IMR-90 (cell line): ENCODE measurements around the gene RNU1-3. TPM values are rescaled to one million over a fixed set of nuclear protein-coding genes. Genes with fewer than 3 reads are reported as not detected.
A peak's percentile ranks its signal among the peaks of the same experiment; 100 is the strongest.
"Not testable (repeated sequence)": the region's sequence is repeated elsewhere in the genome, so short reads cannot be mapped to it uniquely, and the experiment has no call there.

Experiments used
- ATAC-seq: fragments of 200-7000 bp; cut with Tn5 transposase; 2 replicates; pipeline ENCODE4 v1.9.1; 2020; ENCODE audit warnings: low read depth, mild to moderate bottlenecking, moderate library complexity
- BruUV-seq: library from RNA; stranded (reverse); fragments of 400-500 nt; replicated peaks from 2 replicates; lab custom pipeline; 2021; lab: Mats Ljungman, UMichigan
- CTCF ChIA-PET: fragments of 300-600 bp; formaldehyde crosslinking; extraction: SDS; loops from one replicate; lab custom pipeline; 2021; ENCODE audit warnings: antibody characterized with exemption; lab: Yijun Ruan, JAX
- POLR2A ChIA-PET: fragments of 300-600 bp; sonication (Branson Sonifier 250); formaldehyde crosslinking; loops from one replicate; lab custom pipeline; 2022; ENCODE audit warnings: antibody characterized with exemption; ENCODE audit not compliant: unreplicated experiment; lab: Charles Lee
- DNase-seq: peaks from one replicate; pipeline ENCODE4 v3.0.0; 2013
- H2AFZ ChIP-seq: replicated peaks from 2 replicates; pipeline ENCODE3; 2013; ENCODE audit warnings: low read length, mild to moderate bottlenecking; ENCODE audit not compliant: poor library complexity
- H2AK5ac ChIP-seq: 2 replicates; pipeline ENCODE4 v1.6.1; 2013; ENCODE audit warnings: low read depth, low read length, inconsistent platforms
- H2AK9ac ChIP-seq: replicated peaks from 2 replicates; pipeline ENCODE3; 2013; ENCODE audit warnings: mild to moderate bottlenecking, low read depth, low read length, moderate library complexity; ENCODE audit not compliant: poor library complexity
- H2BK120ac ChIP-seq: 2 replicates; pipeline ENCODE4 v1.6.1; 2013; ENCODE audit warnings: low read depth, low read length, inconsistent platforms
- H2BK15ac ChIP-seq: 3 replicates; pipeline ENCODE4 v1.6.1; 2013; ENCODE audit warnings: low read depth, low read length, inconsistent platforms
- H2BK20ac ChIP-seq: 2 replicates; pipeline ENCODE4 v1.6.1; 2013; ENCODE audit warnings: low read depth, mild to moderate bottlenecking, inconsistent platforms, low read length, moderate library complexity
- H2BK5ac ChIP-seq: 2 replicates; pipeline ENCODE4 v1.6.1; 2013; ENCODE audit warnings: mild to moderate bottlenecking, low read depth, low read length, inconsistent platforms; ENCODE audit not compliant: poor library complexity, severe bottlenecking
- H3K14ac ChIP-seq: replicated peaks from 2 replicates; pipeline ENCODE4 v1.6.1; 2013; ENCODE audit warnings: low read depth, low read length, inconsistent platforms
- H3K18ac ChIP-seq: 2 replicates; pipeline ENCODE4 v1.6.1; 2013; ENCODE audit warnings: low read depth, low read length, control low read depth
- H3K23ac ChIP-seq: 2 replicates; pipeline ENCODE4 v1.6.1; 2013; ENCODE audit warnings: low read depth, low read length, inconsistent platforms
- H3K27ac ChIP-seq: 2 replicates; pipeline ENCODE4 v1.5.1; 2013; ENCODE audit warnings: mild to moderate bottlenecking, control low read depth, low read length; ENCODE audit not compliant: insufficient read depth
- H3K27me3 ChIP-seq: 2 replicates; pipeline ENCODE4 v1.6.1; 2013; ENCODE audit warnings: low read length; ENCODE audit not compliant: control insufficient read depth, insufficient read depth
- H3K36me3 ChIP-seq: 2 replicates; pipeline ENCODE4 v1.6.1; 2013; ENCODE audit warnings: low read length, mixed read lengths; ENCODE audit not compliant: control insufficient read depth, insufficient read depth
- H3K4ac ChIP-seq: 2 replicates; pipeline ENCODE4 v1.6.1; 2013; ENCODE audit warnings: low read depth, low read length, inconsistent platforms
- H3K4me1 ChIP-seq: 2 replicates; pipeline ENCODE4 v1.6.1; 2013; ENCODE audit warnings: low read length, mixed read lengths; ENCODE audit not compliant: control insufficient read depth, insufficient read depth
- H3K4me2 ChIP-seq: 2 replicates; pipeline ENCODE4 v1.6.1; 2013; ENCODE audit warnings: low read depth, mild to moderate bottlenecking, control low read depth, low read length, moderate library complexity
- H3K4me3 ChIP-seq: 2 replicates; pipeline ENCODE4 v1.5.1; 2013; ENCODE audit warnings: low read depth, mild to moderate bottlenecking, control low read depth, low read length, moderate library complexity; ENCODE audit not compliant: insufficient read depth
- H3K56ac ChIP-seq: 2 replicates; pipeline ENCODE4 v1.6.1; 2013; ENCODE audit warnings: low read length, inconsistent platforms; ENCODE audit not compliant: insufficient read depth; ENCODE audit errors: extremely low read depth
- H3K79me1 ChIP-seq, 2 experiments: 2 replicates each; pipeline ENCODE4 v1.6.1; 2013; ENCODE audit warnings: low read length in 2 of 2, inconsistent platforms in 1 of 2, low read depth in 1 of 2
- H3K9ac ChIP-seq: 2 replicates; pipeline ENCODE4 v1.6.1; 2013; ENCODE audit warnings: low read depth, low read length, control low read depth
- H3K9me1 ChIP-seq: 2 replicates; pipeline ENCODE4 v1.6.1; 2013; ENCODE audit warnings: low read length, inconsistent platforms; ENCODE audit not compliant: insufficient read depth
- H3K9me3 ChIP-seq: 2 replicates; pipeline ENCODE4 v1.6.1; 2013; ENCODE audit warnings: low read length; ENCODE audit not compliant: control insufficient read depth, insufficient read depth
- H4K20me1 ChIP-seq: 2 replicates; pipeline ENCODE4 v1.6.1; 2013; ENCODE audit warnings: low read length, inconsistent platforms; ENCODE audit not compliant: insufficient read depth
- H4K5ac ChIP-seq: 2 replicates; pipeline ENCODE4 v1.6.1; 2013; ENCODE audit warnings: mild to moderate bottlenecking, low read depth, low read length, control low read depth
- H4K8ac ChIP-seq, 2 experiments: 2 replicates each; pipeline ENCODE4 v1.6.1; 2013; ENCODE audit warnings: low read depth in 2 of 2, low read length in 2 of 2, control low read depth in 1 of 2, inconsistent platforms in 1 of 2
- H4K91ac ChIP-seq: 2 replicates; pipeline ENCODE4 v1.6.1; 2013; ENCODE audit warnings: low read depth, low read length, inconsistent platforms; ENCODE audit not compliant: insufficient read depth
- WGBS, 2 experiments: methylation state at CpG; one replicate each; pipeline versions ENCODE4 v1.1.5 to v1.1.7; 2013; ENCODE audit warnings: missing lambda C conversion rate in 2 of 2; ENCODE audit not compliant: insufficient read length in 1 of 2; ENCODE audit errors: extremely low coverage in 2 of 2; 5-methylcytosine and 5-hydroxymethylcytosine counted together
- dilution Hi-C: fragments of 300-500 bp; cut with HindIII; formaldehyde crosslinking; loops from one replicate; pipeline ENCODE4 v1.14.3; 2018; ENCODE audit warnings: low sequenced_read_pairs; ENCODE audit not compliant: unreplicated experiment
- in situ Hi-C: fragments of 300-500 bp; cut with MboI; formaldehyde crosslinking; loops from 3 replicates; pipeline ENCODE4 v1.14.3; 2019; ENCODE audit warnings: low sequenced_read_pairs, inconsistent platforms, mixed read lengths
- intact Hi-C: fragments of 100-400 bp; cut with micrococcal nuclease; formaldehyde crosslinking; loops from 2 replicates; pipeline ENCODE4 v1.10.0; 2022
- polyA plus RNA-seq, 3 experiments: library from polyadenylated mRNA; depleted of rRNA; stranded (reverse); fragments of >200 nt; gene quantifications; 2 replicates each; pipeline ENCODE4 v1.2.3, GENCODE V29; 2012; ENCODE audit warnings: low replicate concordance in 1 of 3
- total RNA-seq: library from RNA; depleted of rRNA; stranded (reverse); fragments of >200 nt; gene quantifications from 2 replicates; pipeline ENCODE4 v1.2.3, GENCODE V29; 2012

The RNU1-3 gene
- total and polyA plus RNA-seq, 2 of the 4 experiments (the other 2 are of a cell fraction), result under 0.01 TPM; not detected in 1

GRCh38 chr1:16646061-16646664 lies 20.6 kb downstream of the RNU1-3 start:
- H3K14ac ChIP-seq, H3K36me3 ChIP-seq, POLR2A ChIA-PET, H3K56ac ChIP-seq, H4K20me1 ChIP-seq, H4K8ac ChIP-seq, intact Hi-C loops, H2BK5ac ChIP-seq, H3K18ac ChIP-seq, H3K9me3 ChIP-seq, H3K4ac ChIP-seq, dilution Hi-C loops, H3K27me3 ChIP-seq, H3K9ac ChIP-seq, H3K4me3 ChIP-seq, H4K91ac ChIP-seq, CTCF ChIA-PET, H2BK120ac ChIP-seq, H3K9me1 ChIP-seq, H4K5ac ChIP-seq, ATAC-seq, H3K23ac ChIP-seq, in situ Hi-C loops, H3K4me2 ChIP-seq, DNase-seq, H2AK5ac ChIP-seq, H2AFZ ChIP-seq, H2BK20ac ChIP-seq, H3K27ac ChIP-seq, H2AK9ac ChIP-seq, H3K4me1 ChIP-seq, H2BK15ac ChIP-seq, BruUV-seq: not testable (repeated sequence)
- WGBS, 2 experiments, result 89% methylated on average over 10 of the region's 15 CpGs; no CpG with 5 or more reads in 1 of the 2 experiments
- H3K79me1 ChIP-seq, result peaks cover 10 to 28% of the 10 kb centered on the region in 2 experiments

- H3K9me3 ChIP-seq, H2BK20ac ChIP-seq, in situ Hi-C loops, H3K36me3 ChIP-seq, H3K27me3 ChIP-seq, H2AK5ac ChIP-seq, H3K4me3 ChIP-seq, H3K4me1 ChIP-seq, H2BK120ac ChIP-seq, CTCF ChIA-PET, H2BK5ac ChIP-seq, H3K4me2 ChIP-seq, H3K18ac ChIP-seq, H3K14ac ChIP-seq, POLR2A ChIA-PET, H2BK15ac ChIP-seq, H4K20me1 ChIP-seq, ATAC-seq, H3K56ac ChIP-seq, dilution Hi-C loops, BruUV-seq, H3K9me1 ChIP-seq, DNase-seq, H3K27ac ChIP-seq, H3K9ac ChIP-seq, intact Hi-C loops, H3K23ac ChIP-seq: not testable (repeated sequence)
- no CpG with 5 or more reads among the region's 7 CpGs for WGBS, 2 experiments
- Histone ChIP-seq H4K5ac (peak overlapping the region; percentile 99), H3K4ac (peak overlapping the region; percentile 9; the same call in 1 of the 2 replicates), H3K79me1 (peaks cover 11 to 29% of the 10 kb centered on the region in 2 experiments), H2AFZ (peak overlapping the region; percentile 75), H2AK9ac (peak overlapping the region; percentile 31), H4K91ac (peak overlapping the region; percentile 16; the same call in 1 of the 2 replicates), H4K8ac (peak overlapping the region; percentile 97 to 99)
Measured at GRCh38 chr1:16645271-16646060, 21.3 kb downstream of the RNU1-3 start.
